Measurements from ENCODE around the gene MRPS2.

DNA sequence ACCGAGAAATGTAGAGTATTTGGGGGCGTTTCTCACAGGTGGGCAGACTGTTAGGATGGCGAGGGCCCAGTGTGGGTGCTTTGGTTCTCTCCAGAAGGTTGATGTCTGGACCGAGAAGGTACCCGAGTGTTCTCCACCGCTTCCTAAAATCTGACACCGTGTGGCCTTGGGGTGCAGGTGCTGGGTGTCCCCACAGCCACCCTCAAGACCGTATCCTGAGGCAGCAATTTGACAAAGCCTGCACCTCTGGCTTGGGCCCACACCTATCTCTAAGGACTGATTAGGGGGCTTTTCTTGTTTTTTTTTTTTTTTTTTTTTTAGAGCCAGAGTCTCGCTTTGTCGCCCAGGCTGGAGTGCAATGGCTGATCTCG is 19.6 kb upstream of the MRPS2 start:
- TF ChIP-seq, protein P1, sequence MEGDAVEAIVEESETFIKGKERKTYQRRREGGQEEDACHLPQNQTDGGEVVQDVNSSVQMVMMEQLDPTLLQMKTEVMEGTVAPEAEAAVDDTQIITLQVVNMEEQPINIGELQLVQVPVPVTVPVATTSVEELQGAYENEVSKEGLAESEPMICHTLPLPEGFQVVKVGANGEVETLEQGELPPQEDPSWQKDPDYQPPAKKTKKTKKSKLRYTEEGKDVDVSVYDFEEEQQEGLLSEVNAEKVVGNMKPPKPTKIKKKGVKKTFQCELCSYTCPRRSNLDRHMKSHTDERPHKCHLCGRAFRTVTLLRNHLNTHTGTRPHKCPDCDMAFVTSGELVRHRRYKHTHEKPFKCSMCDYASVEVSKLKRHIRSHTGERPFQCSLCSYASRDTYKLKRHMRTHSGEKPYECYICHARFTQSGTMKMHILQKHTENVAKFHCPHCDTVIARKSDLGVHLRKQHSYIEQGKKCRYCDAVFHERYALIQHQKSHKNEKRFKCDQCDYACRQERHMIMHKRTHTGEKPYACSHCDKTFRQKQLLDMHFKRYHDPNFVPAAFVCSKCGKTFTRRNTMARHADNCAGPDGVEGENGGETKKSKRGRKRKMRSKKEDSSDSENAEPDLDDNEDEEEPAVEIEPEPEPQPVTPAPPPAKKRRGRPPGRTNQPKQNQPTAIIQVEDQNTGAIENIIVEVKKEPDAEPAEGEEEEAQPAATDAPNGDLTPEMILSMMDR (IDR thresholded peaks at IDR 0.05) = no peak
- no peak for TF ChIP-seq POLR2AphosphoS5 (IDR thresholded peaks at IDR 0.05)

Data from gastroesophageal sphincter (tissue), 3 donors.